GM12891 (cell line): Measurements from ENCODE around the gene RARRES1.

Source experiments
- DNase-seq: peaks from one replicate; pipeline ENCODE4 v3.0.0; 2011; ENCODE audit warnings: low spot score; ENCODE audit not compliant: insufficient read length
- FAIRE-seq: peaks from 2 replicates; lab custom pipeline; 2011; peaks lifted over from hg19 to GRCh38; lab: Jason Lieb, UNC
- PAX5 ChIP-seq: IDR thresholded peaks from 2 replicates; pipeline ENCODE4 v1.6.1; 2011; ENCODE audit warnings: low read length, moderate library complexity, mild to moderate bottlenecking; ENCODE audit not compliant: insufficient read depth, severe bottlenecking
- POLR2A ChIP-seq: IDR thresholded peaks from 2 replicates; pipeline ENCODE4 v1.6.1; 2011; ENCODE audit warnings: low read depth, low read length, control low read depth
- POLR2AphosphoS5 ChIP-seq: IDR thresholded peaks from 2 replicates; pipeline ENCODE4 v1.6.1; 2011; ENCODE audit warnings: low read depth, low read length, control low read depth
- POU2F2 ChIP-seq: IDR thresholded peaks from 2 replicates; pipeline ENCODE4 v1.6.1; 2011; ENCODE audit warnings: low read depth, mild to moderate bottlenecking, control low read depth, low read length, moderate library complexity
- SPI1 ChIP-seq: IDR thresholded peaks from 2 replicates; pipeline ENCODE4 v1.6.1; 2011; ENCODE audit warnings: low read depth, low read length, control low read depth
- TAF1 ChIP-seq: IDR thresholded peaks from 2 replicates; pipeline ENCODE4 v1.6.1; 2011; ENCODE audit warnings: low read depth, low read length, control low read depth

The RARRES1 gene

GRCh38 chr3:158773845-158774830 is 41.9 kb upstream of the RARRES1 start:
- TF ChIP-seq POLR2A = no peak
- TF ChIP-seq TAF1 = no peak
- no peak for TF ChIP-seq SPI1
- TF ChIP-seq POLR2AphosphoS5 = no peak
- TF ChIP-seq PAX5 = no peak
- no peak for TF ChIP-seq POU2F2
- no peak for DNase-seq
- no peak for FAIRE-seq

DNA sequence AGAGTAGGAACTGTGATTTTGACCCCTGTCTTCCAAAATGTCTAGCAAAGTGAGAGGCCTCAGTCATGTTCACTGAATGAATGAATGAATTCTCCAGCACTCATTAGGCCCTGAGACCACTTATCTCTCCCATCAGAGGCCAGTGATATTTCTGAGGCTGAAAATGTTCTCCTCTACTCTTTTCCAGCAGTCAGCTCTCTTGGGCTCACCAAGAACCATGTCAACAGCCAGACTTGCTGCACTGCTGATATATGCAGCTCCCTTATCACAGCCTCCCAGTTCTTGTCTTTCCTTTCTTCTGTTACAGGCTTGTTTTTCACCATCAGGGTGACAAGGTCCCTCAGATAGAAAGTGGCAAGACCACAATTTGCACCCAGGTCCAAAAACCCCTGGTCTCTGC is 40.9 kb upstream of the RARRES1 start:
- DNase-seq (no peak), FAIRE-seq (no peak)
- TF ChIP-seq TAF1 (no peak), POLR2A (no peak), POU2F2 (no peak), PAX5 (no peak), POLR2AphosphoS5 (no peak), SPI1 (no peak)

- FAIRE-seq (no peak), DNase-seq (no peak)
- TF ChIP-seq SPI1 = no peak
- no peak for TF ChIP-seq TAF1
- TF ChIP-seq POLR2AphosphoS5 = no peak
- TF ChIP-seq PAX5 = no peak
- TF ChIP-seq POU2F2 = no peak
- no peak for TF ChIP-seq POLR2A
Measured at GRCh38 chr3:158771982-158772381, 39.7 kb upstream of the RARRES1 start.

DNA sequence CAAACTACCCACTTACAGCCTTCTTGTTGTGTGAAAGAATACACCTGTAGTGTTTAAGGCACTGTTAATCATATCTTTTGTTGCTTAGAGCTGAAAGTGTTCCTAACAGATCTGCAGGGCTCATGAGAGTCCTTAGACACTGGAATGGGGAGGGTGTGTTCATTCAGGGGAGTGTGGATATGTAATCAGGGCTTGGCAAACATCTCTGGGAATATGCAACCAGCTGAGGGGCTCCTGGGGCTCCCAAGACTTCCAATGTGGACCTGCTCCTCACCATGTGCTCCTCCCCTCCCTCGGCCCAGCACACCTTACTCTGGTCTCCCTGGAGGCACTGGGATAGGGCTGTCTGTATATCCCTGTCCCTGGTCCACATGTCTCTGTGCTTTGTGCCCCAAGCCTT is 39.3 kb upstream of the RARRES1 start:
- TF ChIP-seq POLR2A = no peak
- TF ChIP-seq SPI1 = no peak
- no peak for TF ChIP-seq PAX5
- TF ChIP-seq POU2F2 = no peak
- TF ChIP-seq TAF1 = no peak
- TF ChIP-seq POLR2AphosphoS5 = no peak
- no peak for FAIRE-seq
- no peak for DNase-seq

DNA sequence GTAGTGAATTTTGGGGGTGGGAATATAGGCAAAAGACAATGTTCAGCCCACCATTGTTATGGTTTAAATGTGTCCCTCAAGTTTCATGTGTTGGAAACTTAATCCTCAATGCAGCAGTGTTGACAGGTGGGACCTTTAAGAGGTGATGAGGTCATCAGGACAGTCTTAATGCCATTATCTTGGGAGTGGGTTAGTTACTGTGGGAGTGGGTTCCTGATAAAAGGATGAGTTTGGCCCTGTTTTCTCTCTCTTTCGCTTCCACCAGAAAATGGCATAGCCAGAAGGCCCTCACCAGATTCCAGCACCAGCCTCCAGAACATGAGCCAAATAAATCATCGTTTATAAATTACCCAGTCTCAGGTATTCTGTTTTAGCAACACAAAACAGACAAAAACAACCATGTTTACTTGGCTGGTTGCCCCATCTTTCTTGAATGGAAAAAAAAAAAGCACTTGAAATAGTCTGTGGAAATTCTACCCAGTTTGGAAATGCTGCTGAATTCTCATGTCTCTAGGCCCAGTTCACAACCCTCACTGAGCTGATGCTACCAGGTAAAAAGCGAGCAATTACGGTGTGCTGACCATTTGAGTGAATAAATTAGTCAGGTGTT is 38.6 kb upstream of the RARRES1 start:
- no peak for DNase-seq
- FAIRE-seq = no peak
- TF ChIP-seq POU2F2 (no peak), TAF1 (no peak), PAX5 (no peak), POLR2AphosphoS5 (no peak), SPI1 (no peak)

GRCh38 chr3:158769952-158770740 is 37.9 kb upstream of the RARRES1 start:
- DNase-seq (no peak), FAIRE-seq (no peak)
- no peak for TF ChIP-seq POLR2AphosphoS5
- no peak for TF ChIP-seq POLR2A

- FAIRE-seq (no peak), DNase-seq (no peak)
- TF ChIP-seq TAF1 (no peak), SPI1 (no peak), POLR2A (no peak), POLR2AphosphoS5 (no peak), POU2F2 (no peak), PAX5 (no peak)
Measured at GRCh38 chr3:158769549-158769948, 37.3 kb upstream of the RARRES1 start.

DNA sequence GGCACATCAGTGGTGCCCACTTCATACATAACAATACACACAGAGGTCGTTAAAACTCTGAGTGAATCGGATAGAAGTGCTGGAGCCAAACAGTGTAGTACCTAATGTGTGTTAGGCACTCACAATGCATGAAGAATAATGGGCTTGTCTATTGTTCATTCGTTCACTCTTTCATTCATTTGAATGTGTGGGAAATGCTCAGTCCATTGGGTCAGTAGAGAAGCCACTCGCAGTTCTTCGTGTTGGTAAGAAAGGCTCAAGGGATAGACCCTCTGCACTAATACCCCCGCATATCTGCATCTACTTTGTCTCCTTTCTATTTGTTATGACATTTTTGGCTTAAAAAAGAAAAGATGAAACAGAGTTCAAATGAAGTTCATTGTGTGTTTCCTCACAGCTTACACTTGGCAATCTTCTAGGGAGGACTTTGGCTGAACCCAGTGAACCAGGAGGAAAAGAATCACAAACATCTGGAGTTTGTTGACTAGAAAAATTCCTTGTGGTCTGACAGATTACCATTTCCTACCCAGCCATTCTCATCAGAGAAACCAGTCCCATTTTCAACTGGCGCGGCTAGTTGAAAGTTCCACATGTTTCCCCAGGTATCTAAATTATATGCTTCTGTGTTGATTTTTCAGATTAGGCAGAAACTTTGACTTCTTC is 36.8 kb upstream of the RARRES1 start:
- DNase-seq (no peak), FAIRE-seq (no peak)
- no peak for TF ChIP-seq TAF1
- TF ChIP-seq POLR2A = no peak
- no peak for TF ChIP-seq PAX5
- TF ChIP-seq POLR2AphosphoS5 = no peak
- no peak for TF ChIP-seq POU2F2
- no peak for TF ChIP-seq SPI1
